HepG2 (cell line): ENCODE results near the gene JMJD6. TPM values are rescaled to one million over a fixed set of nuclear protein-coding genes. Genes with fewer than 3 reads are reported as not detected.

ENCODE experiments used
- CBX5 ChIP-seq: sonication (generic); formaldehyde crosslinking; IDR thresholded peaks from 2 replicates; pipeline ENCODE4 v1.4.0; 2020; ENCODE audit warnings: missing genetic modification reagents, borderline replicate concordance
- HNRNPLL ChIP-seq: fragments of 200-400 bp; formaldehyde crosslinking; IDR thresholded peaks from 2 replicates; pipeline ENCODE4 v1.6.1; 2017; ENCODE audit warnings: mild to moderate bottlenecking, low read depth, low read length; ENCODE audit not compliant: poor library complexity, severe bottlenecking
- POLR2A ChIP-seq, 2 experiments: IDR thresholded peaks; 2 replicates each; pipeline ENCODE4 v1.6.1; 2011; ENCODE audit warnings: low read depth in 2 of 2, low read length in 2 of 2, mild to moderate bottlenecking in 1 of 2, moderate library complexity in 1 of 2; ENCODE audit not compliant: insufficient read depth in 1 of 2
- TEAD2 ChIP-seq: sonication (generic); formaldehyde crosslinking; IDR thresholded peaks from 2 replicates; pipeline ENCODE4 v1.9.0; 2021; ENCODE audit warnings: missing genetic modification reagents
- ZKSCAN8 ChIP-seq: IDR thresholded peaks from 2 replicates; pipeline ENCODE4 v1.6.1; 2016; ENCODE audit warnings: borderline replicate concordance, missing genetic modification reagents, missing compliant biosample characterization
- ZNF274 ChIP-seq: sonication (generic); formaldehyde crosslinking; IDR thresholded peaks from 2 replicates; pipeline ENCODE4 v1.5.1; 2020; ENCODE audit warnings: mild to moderate bottlenecking, missing genetic modification reagents
- ZNF446 ChIP-seq: sonication (generic); formaldehyde crosslinking; IDR thresholded peaks from 2 replicates; pipeline ENCODE4 v1.5.0; 2020; ENCODE audit warnings: mild to moderate bottlenecking, missing genetic modification reagents
- ZNF451 ChIP-seq: sonication (generic); formaldehyde crosslinking; IDR thresholded peaks from 2 replicates; pipeline ENCODE4 v1.5.0; 2020; ENCODE audit warnings: mild to moderate bottlenecking, missing genetic modification reagents
- ZNF556 ChIP-seq: sonication (generic); formaldehyde crosslinking; IDR thresholded peaks from 2 replicates; pipeline ENCODE4 v1.4.0; 2020; ENCODE audit warnings: mild to moderate bottlenecking, missing genetic modification reagents, borderline replicate concordance
- ZNF75D ChIP-seq: sonication (generic); formaldehyde crosslinking; IDR thresholded peaks from 2 replicates; pipeline ENCODE4 v1.8.1; 2023; ENCODE audit warnings: missing genetic modification reagents, mild to moderate bottlenecking, borderline replicate concordance
- polyA plus RNA-seq, 8 experiments: library from polyadenylated mRNA; depleted of rRNA in 3 of 8; stranded (reverse) in 7 of 8; unstranded in 1 of 8; fragments of >200 nt; fragmentation: Illumina TruSeq in 4 of 8; extraction: Trizol in 4 of 8; gene quantifications; 2 replicates each; pipeline versions ENCODE4 v1.2.1 to v1.2.3, GENCODE V29; 2011 to 2016; ENCODE audit warnings: low read depth in 4 of 8, missing spikeins in 1 of 8, mixed read lengths in 1 of 8; ENCODE audit not compliant: insufficient read depth in 1 of 8
- total RNA-seq, 5 experiments: library from RNA; depleted of rRNA; stranded (reverse); fragments of >200 nt; fragmentation: Illumina TruSeq; extraction: Trizol; gene quantifications; 2 replicates each; pipeline ENCODE4 v1.2.3, GENCODE V29; 2016; ENCODE audit warnings: low read depth in 1 of 5
- TF ChIP-seq, protein P1 (sequence below): sonication (generic); formaldehyde crosslinking; IDR thresholded peaks from 2 replicates; pipeline ENCODE4 v1.4.0; 2020; ENCODE audit warnings: missing genetic modification reagents, mild to moderate bottlenecking, borderline replicate concordance
- TF ChIP-seq, protein P2 (sequence below): sonication (generic); formaldehyde crosslinking; conservative IDR thresholded peaks from 2 replicates; pipeline ENCODE4 v1.8.0; 2022; ENCODE audit warnings: low read depth, missing genetic modification reagents
- TF ChIP-seq, protein P3 (sequence below): sonication (generic); formaldehyde crosslinking; IDR thresholded peaks from 2 replicates; pipeline ENCODE4 v1.4.0; 2020; ENCODE audit warnings: mild to moderate bottlenecking, missing genetic modification reagents
- TF ChIP-seq, protein P4 (sequence below): sonication (generic); formaldehyde crosslinking; IDR thresholded peaks from 2 replicates; pipeline ENCODE4 v1.4.0; 2020; ENCODE audit warnings: mild to moderate bottlenecking, missing genetic modification reagents
- TF ChIP-seq, protein P5 (sequence below): sonication (generic); formaldehyde crosslinking; IDR thresholded peaks from 2 replicates; pipeline ENCODE4 v1.4.0; 2020; ENCODE audit warnings: missing genetic modification reagents, borderline replicate concordance
- TF ChIP-seq, protein P6 (sequence below): sonication (generic); formaldehyde crosslinking; IDR thresholded peaks from 2 replicates; pipeline ENCODE4 v1.4.0; 2020; ENCODE audit warnings: missing genetic modification reagents

The JMJD6 gene
- total and polyA plus RNA-seq, 2 of the 13 experiments (the other 11 are each of a cell fraction or from before 2014, with no cell fraction given), result 33.6 to 41.0 TPM

DNA sequence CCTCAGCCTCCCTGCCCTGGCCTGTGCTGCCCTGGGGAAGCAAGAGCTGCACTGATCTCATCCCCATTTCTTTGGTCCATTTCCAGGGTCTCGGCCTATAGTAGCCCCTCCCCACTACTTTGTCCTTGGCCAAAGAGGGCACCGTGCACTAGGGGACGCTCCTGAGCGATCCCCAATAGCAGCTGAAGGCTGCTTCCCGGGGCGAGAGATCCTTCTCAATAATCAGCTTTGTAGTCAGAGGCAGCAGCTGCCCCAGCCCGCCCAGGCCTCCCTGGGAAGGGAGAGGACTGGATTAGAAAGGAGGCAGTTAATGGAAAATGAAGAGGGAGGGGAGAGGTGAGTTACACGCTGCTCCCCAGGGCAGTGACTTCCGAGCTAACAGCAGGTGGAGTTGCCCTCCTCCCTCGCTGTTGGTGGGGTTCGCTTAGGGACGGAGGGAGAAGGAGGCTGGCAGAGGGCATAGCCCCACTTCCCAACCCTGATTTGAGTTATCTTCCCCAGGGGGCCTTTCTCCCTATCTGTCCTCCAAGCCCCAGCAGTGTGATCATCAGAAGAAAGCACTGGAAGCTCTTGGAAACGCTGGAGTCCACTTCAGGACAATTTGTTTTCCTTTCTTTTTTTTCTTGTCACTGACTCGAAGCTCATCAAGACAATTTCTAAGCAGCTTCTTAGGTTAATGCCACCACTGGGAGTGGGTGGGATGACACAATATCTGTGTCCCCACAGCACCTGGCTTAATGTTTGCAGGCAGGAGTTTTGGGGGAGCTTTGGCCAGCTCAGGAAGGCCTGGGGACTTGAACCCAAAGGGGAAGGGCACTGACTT lies 18.2 kb downstream of the JMJD6 start (continued):
- TF ChIP-seq, protein P1, sequence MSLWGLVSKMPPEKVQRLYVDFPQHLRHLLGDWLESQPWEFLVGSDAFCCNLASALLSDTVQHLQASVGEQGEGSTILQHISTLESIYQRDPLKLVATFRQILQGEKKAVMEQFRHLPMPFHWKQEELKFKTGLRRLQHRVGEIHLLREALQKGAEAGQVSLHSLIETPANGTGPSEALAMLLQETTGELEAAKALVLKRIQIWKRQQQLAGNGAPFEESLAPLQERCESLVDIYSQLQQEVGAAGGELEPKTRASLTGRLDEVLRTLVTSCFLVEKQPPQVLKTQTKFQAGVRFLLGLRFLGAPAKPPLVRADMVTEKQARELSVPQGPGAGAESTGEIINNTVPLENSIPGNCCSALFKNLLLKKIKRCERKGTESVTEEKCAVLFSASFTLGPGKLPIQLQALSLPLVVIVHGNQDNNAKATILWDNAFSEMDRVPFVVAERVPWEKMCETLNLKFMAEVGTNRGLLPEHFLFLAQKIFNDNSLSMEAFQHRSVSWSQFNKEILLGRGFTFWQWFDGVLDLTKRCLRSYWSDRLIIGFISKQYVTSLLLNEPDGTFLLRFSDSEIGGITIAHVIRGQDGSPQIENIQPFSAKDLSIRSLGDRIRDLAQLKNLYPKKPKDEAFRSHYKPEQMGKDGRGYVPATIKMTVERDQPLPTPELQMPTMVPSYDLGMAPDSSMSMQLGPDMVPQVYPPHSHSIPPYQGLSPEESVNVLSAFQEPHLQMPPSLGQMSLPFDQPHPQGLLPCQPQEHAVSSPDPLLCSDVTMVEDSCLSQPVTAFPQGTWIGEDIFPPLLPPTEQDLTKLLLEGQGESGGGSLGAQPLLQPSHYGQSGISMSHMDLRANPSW (CRISPR knock-in tag), result no peak
- TF ChIP-seq CBX5 (CRISPR knock-in tag) (no peak), ZNF274 (no peak), POLR2A (IDR thresholded peaks at IDR 0.05; ENCODE audit: insufficient read depth in 1 of 2, low read depth in 2 of 2, low read length in 2 of 2) (no peak), HNRNPLL (no peak), ZNF451 (CRISPR knock-in tag) (no peak), ZNF75D (CRISPR knock-in tag) (no peak), TEAD2 (CRISPR knock-in tag) (no peak), ZNF556 (no peak), ZNF446 (CRISPR knock-in tag) (no peak), ZKSCAN8 (CRISPR knock-in tag) (no peak)
- TF ChIP-seq, protein P2, sequence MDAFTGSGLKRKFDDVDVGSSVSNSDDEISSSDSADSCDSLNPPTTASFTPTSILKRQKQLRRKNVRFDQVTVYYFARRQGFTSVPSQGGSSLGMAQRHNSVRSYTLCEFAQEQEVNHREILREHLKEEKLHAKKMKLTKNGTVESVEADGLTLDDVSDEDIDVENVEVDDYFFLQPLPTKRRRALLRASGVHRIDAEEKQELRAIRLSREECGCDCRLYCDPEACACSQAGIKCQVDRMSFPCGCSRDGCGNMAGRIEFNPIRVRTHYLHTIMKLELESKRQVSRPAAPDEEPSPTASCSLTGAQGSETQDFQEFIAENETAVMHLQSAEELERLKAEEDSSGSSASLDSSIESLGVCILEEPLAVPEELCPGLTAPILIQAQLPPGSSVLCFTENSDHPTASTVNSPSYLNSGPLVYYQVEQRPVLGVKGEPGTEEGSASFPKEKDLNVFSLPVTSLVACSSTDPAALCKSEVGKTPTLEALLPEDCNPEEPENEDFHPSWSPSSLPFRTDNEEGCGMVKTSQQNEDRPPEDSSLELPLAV (CRISPR knock-in tag), result no peak
- TF ChIP-seq, protein P3, sequence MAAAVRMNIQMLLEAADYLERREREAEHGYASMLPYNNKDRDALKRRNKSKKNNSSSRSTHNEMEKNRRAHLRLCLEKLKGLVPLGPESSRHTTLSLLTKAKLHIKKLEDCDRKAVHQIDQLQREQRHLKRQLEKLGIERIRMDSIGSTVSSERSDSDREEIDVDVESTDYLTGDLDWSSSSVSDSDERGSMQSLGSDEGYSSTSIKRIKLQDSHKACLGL (CRISPR knock-in tag), result 0 out of 2 replicates have a peak, but pooled peaks have one; percentile 14
- TF ChIP-seq, protein P4, sequence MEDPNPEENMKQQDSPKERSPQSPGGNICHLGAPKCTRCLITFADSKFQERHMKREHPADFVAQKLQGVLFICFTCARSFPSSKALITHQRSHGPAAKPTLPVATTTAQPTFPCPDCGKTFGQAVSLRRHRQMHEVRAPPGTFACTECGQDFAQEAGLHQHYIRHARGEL (CRISPR knock-in tag), result no peak
- TF ChIP-seq, protein P5, sequence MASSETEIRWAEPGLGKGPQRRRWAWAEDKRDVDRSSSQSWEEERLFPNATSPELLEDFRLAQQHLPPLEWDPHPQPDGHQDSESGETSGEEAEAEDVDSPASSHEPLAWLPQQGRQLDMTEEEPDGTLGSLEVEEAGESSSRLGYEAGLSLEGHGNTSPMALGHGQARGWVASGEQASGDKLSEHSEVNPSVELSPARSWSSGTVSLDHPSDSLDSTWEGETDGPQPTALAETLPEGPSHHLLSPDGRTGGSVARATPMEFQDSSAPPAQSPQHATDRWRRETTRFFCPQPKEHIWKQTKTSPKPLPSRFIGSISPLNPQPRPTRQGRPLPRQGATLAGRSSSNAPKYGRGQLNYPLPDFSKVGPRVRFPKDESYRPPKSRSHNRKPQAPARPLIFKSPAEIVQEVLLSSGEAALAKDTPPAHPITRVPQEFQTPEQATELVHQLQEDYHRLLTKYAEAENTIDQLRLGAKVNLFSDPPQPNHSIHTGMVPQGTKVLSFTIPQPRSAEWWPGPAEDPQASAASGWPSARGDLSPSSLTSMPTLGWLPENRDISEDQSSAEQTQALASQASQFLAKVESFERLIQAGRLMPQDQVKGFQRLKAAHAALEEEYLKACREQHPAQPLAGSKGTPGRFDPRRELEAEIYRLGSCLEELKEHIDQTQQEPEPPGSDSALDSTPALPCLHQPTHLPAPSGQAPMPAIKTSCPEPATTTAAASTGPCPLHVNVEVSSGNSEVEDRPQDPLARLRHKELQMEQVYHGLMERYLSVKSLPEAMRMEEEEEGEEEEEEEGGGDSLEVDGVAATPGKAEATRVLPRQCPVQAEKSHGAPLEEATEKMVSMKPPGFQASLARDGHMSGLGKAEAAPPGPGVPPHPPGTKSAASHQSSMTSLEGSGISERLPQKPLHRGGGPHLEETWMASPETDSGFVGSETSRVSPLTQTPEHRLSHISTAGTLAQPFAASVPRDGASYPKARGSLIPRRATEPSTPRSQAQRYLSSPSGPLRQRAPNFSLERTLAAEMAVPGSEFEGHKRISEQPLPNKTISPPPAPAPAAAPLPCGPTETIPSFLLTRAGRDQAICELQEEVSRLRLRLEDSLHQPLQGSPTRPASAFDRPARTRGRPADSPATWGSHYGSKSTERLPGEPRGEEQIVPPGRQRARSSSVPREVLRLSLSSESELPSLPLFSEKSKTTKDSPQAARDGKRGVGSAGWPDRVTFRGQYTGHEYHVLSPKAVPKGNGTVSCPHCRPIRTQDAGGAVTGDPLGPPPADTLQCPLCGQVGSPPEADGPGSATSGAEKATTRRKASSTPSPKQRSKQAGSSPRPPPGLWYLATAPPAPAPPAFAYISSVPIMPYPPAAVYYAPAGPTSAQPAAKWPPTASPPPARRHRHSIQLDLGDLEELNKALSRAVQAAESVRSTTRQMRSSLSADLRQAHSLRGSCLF (CRISPR knock-in tag), result no peak
- TF ChIP-seq, protein P6, sequence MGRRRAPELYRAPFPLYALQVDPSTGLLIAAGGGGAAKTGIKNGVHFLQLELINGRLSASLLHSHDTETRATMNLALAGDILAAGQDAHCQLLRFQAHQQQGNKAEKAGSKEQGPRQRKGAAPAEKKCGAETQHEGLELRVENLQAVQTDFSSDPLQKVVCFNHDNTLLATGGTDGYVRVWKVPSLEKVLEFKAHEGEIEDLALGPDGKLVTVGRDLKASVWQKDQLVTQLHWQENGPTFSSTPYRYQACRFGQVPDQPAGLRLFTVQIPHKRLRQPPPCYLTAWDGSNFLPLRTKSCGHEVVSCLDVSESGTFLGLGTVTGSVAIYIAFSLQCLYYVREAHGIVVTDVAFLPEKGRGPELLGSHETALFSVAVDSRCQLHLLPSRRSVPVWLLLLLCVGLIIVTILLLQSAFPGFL (CRISPR knock-in tag), result no peak
